GM12878 (cell line): ENCODE data around the gene FICD.
A peak's percentile ranks its signal among the peaks of the same experiment; 100 is the strongest.

ENCODE experiments used
- CBX3 ChIP-seq: fragments of 200-600 bp; sonication (generic); IDR thresholded peaks from 2 replicates; pipeline ENCODE4 v1.6.1; 2016; ENCODE audit warnings: low read depth, borderline replicate concordance
- EP300 ChIP-seq, 2 experiments: fragments of 150-350 bp in 1 of 2; IDR thresholded peaks; 2 replicates each; pipeline ENCODE4 v1.6.1; 2011 to 2012; ENCODE audit warnings: low read depth in 2 of 2, low read length in 2 of 2, borderline replicate concordance in 1 of 2, improper control_type of control experiment in 1 of 2, inconsistent platforms in 1 of 2; ENCODE audit not compliant: control insufficient read depth in 1 of 2
- EZH2 ChIP-seq: IDR thresholded peaks from 2 replicates; pipeline ENCODE4 v1.6.1; 2012; ENCODE audit warnings: low read depth, mild to moderate bottlenecking, control low read depth, inconsistent platforms, low read length, borderline replicate concordance; ENCODE audit not compliant: control insufficient read depth
- GABPA ChIP-seq: IDR thresholded peaks from 2 replicates; pipeline ENCODE4 v1.6.1; 2014; ENCODE audit warnings: antibody characterized with exemption, low read depth, mild to moderate bottlenecking, inconsistent platforms
- POLR2A ChIP-seq: IDR thresholded peaks from 2 replicates; pipeline ENCODE4 v1.6.1; 2011; ENCODE audit warnings: low read depth, mild to moderate bottlenecking, low read length
- RFX5 ChIP-seq: IDR thresholded peaks from 2 replicates; pipeline ENCODE4 v1.6.1; 2011; ENCODE audit warnings: low read depth, low read length, improper control_type of control experiment
- TBL1XR1 ChIP-seq: IDR thresholded peaks from 2 replicates; pipeline ENCODE4 v1.6.1; 2012; ENCODE audit warnings: low read depth, low read length, improper control_type of control experiment
- YY1 ChIP-seq: IDR thresholded peaks from 2 replicates; pipeline ENCODE4 v1.6.1; 2011; ENCODE audit warnings: low read depth, mild to moderate bottlenecking, low read length
- ZNF274 ChIP-seq: IDR thresholded peaks from one replicate; pipeline ENCODE4 v1.8.0; 2011; ENCODE audit not compliant: insufficient read length, insufficient read depth
- ZZZ3 ChIP-seq: IDR thresholded peaks from 2 replicates; pipeline ENCODE4 v1.6.1; 2011; ENCODE audit warnings: low read depth; ENCODE audit not compliant: control insufficient read depth, insufficient read length
- TF ChIP-seq, protein P1 (sequence below): fragments of 450-650 bp; conservative IDR thresholded peaks from 2 replicates; pipeline ENCODE4 v1.6.1; 2017; ENCODE audit warnings: mild to moderate bottlenecking, moderate library complexity
- TF ChIP-seq, protein P2 (sequence below), 3 experiments: IDR thresholded peaks in 2 of 3; conservative IDR thresholded peaks in 1 of 3; 2 replicates each; pipeline ENCODE4 v1.5.1; 2011; ENCODE audit warnings: low read depth in 3 of 3, low read length in 3 of 3, mild to moderate bottlenecking in 3 of 3, control low read depth in 2 of 3, moderate library complexity in 2 of 3, inconsistent platforms in 1 of 3, mixed read lengths in 1 of 3; ENCODE audit not compliant: control insufficient read depth in 2 of 3, insufficient read depth in 1 of 3; ENCODE audit errors: extremely low read depth in 1 of 3
- TF ChIP-seq, protein P3 (sequence below): fragments of 450-650 bp; IDR thresholded peaks from 2 replicates; pipeline ENCODE4 v1.6.1; 2017; ENCODE audit warnings: mild to moderate bottlenecking, moderate library complexity
- TF ChIP-seq, protein P4 (sequence below): IDR thresholded peaks from 2 replicates; pipeline ENCODE4 v1.6.1; 2011; ENCODE audit warnings: mild to moderate bottlenecking, low read depth, low read length, moderate library complexity; ENCODE audit not compliant: insufficient replicate concordance

GRCh38 chr12:108519558-108519957, 4.5 kb downstream of the FICD start:
- no peak for TF ChIP-seq EP300 (IDR thresholded peaks at IDR 0.05; ENCODE audit: borderline replicate concordance in 1 of 2, control insufficient read depth in 1 of 2, low read depth in 2 of 2, low read length in 2 of 2)
- TF ChIP-seq RFX5, result no peak
- no peak for TF ChIP-seq ZNF274
- no peak for TF ChIP-seq ZZZ3
- TF ChIP-seq, protein P1, sequence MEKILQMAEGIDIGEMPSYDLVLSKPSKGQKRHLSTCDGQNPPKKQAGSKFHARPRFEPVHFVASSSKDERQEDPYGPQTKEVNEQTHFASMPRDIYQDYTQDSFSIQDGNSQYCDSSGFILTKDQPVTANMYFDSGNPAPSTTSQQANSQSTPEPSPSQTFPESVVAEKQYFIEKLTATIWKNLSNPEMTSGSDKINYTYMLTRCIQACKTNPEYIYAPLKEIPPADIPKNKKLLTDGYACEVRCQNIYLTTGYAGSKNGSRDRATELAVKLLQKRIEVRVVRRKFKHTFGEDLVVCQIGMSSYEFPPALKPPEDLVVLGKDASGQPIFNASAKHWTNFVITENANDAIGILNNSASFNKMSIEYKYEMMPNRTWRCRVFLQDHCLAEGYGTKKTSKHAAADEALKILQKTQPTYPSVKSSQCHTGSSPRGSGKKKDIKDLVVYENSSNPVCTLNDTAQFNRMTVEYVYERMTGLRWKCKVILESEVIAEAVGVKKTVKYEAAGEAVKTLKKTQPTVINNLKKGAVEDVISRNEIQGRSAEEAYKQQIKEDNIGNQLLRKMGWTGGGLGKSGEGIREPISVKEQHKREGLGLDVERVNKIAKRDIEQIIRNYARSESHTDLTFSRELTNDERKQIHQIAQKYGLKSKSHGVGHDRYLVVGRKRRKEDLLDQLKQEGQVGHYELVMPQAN, result no peak
- TF ChIP-seq, protein P2, sequence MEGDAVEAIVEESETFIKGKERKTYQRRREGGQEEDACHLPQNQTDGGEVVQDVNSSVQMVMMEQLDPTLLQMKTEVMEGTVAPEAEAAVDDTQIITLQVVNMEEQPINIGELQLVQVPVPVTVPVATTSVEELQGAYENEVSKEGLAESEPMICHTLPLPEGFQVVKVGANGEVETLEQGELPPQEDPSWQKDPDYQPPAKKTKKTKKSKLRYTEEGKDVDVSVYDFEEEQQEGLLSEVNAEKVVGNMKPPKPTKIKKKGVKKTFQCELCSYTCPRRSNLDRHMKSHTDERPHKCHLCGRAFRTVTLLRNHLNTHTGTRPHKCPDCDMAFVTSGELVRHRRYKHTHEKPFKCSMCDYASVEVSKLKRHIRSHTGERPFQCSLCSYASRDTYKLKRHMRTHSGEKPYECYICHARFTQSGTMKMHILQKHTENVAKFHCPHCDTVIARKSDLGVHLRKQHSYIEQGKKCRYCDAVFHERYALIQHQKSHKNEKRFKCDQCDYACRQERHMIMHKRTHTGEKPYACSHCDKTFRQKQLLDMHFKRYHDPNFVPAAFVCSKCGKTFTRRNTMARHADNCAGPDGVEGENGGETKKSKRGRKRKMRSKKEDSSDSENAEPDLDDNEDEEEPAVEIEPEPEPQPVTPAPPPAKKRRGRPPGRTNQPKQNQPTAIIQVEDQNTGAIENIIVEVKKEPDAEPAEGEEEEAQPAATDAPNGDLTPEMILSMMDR (IDR thresholded peaks at IDR 0.05 in 2 of 3, conservative IDR thresholded peaks at IDR 0.05 in 1 of 3; ENCODE audit: control insufficient read depth in 2 of 3, extremely low read depth in 1 of 3, insufficient read depth in 1 of 3, low read depth in 3 of 3, low read length in 3 of 3), result peak; percentile 18 to 39 (median 37); a peak in 3 of 6 replicates
- TF ChIP-seq POLR2A, result no peak
- TF ChIP-seq GABPA, result no peak
- TF ChIP-seq, protein P3, sequence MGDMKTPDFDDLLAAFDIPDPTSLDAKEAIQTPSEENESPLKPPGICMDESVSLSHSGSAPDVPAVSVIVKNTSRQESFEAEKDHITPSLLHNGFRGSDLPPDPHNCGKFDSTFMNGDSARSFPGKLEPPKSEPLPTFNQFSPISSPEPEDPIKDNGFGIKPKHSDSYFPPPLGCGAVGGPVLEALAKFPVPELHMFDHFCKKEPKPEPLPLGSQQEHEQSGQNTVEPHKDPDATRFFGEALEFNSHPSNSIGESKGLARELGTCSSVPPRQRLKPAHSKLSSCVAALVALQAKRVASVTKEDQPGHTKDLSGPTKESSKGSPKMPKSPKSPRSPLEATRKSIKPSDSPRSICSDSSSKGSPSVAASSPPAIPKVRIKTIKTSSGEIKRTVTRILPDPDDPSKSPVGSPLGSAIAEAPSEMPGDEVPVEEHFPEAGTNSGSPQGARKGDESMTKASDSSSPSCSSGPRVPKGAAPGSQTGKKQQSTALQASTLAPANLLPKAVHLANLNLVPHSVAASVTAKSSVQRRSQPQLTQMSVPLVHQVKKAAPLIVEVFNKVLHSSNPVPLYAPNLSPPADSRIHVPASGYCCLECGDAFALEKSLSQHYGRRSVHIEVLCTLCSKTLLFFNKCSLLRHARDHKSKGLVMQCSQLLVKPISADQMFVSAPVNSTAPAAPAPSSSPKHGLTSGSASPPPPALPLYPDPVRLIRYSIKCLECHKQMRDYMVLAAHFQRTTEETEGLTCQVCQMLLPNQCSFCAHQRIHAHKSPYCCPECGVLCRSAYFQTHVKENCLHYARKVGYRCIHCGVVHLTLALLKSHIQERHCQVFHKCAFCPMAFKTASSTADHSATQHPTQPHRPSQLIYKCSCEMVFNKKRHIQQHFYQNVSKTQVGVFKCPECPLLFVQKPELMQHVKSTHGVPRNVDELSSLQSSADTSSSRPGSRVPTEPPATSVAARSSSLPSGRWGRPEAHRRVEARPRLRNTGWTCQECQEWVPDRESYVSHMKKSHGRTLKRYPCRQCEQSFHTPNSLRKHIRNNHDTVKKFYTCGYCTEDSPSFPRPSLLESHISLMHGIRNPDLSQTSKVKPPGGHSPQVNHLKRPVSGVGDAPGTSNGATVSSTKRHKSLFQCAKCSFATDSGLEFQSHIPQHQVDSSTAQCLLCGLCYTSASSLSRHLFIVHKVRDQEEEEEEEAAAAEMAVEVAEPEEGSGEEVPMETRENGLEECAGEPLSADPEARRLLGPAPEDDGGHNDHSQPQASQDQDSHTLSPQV, result no peak
- no peak for TF ChIP-seq EZH2
- TF ChIP-seq TBL1XR1, result no peak
- TF ChIP-seq CBX3, result no peak
- TF ChIP-seq YY1, result no peak
- TF ChIP-seq, protein P4, sequence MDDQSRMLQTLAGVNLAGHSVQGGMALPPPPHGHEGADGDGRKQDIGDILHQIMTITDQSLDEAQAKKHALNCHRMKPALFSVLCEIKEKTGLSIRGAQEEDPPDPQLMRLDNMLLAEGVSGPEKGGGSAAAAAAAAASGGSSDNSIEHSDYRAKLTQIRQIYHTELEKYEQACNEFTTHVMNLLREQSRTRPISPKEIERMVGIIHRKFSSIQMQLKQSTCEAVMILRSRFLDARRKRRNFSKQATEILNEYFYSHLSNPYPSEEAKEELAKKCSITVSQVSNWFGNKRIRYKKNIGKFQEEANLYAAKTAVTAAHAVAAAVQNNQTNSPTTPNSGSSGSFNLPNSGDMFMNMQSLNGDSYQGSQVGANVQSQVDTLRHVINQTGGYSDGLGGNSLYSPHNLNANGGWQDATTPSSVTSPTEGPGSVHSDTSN, result no peak
